Trophoblast cell (in vitro differentiated cells and primary cell): ENCODE measurements around the gene FN1.
"Not testable (repeated sequence)": the region's sequence is repeated elsewhere in the genome, so short reads cannot be mapped to it uniquely, and the experiment has no call there.

Experiments used
- DNase-seq, 2 donors: peaks; one replicate each; pipeline ENCODE4 v3.0.0-alpha.2; 2016
- H2AFZ ChIP-seq: 2 replicates; pipeline ENCODE4 v1.6.1; 2013; ENCODE audit warnings: low read length, moderate library complexity, mild to moderate bottlenecking; ENCODE audit not compliant: insufficient read depth, poor library complexity
- H2AK5ac ChIP-seq: 2 replicates; pipeline ENCODE4 v1.6.1; 2013; ENCODE audit warnings: mild to moderate bottlenecking, low read length
- H2BK120ac ChIP-seq: 2 replicates; pipeline ENCODE4 v1.6.1; 2013; ENCODE audit warnings: low read length, mild to moderate bottlenecking, moderate library complexity; ENCODE audit not compliant: insufficient read depth, poor library complexity
- H2BK12ac ChIP-seq: 2 replicates; pipeline ENCODE4 v1.6.1; 2013; ENCODE audit warnings: mild to moderate bottlenecking, low read length, moderate library complexity
- H2BK5ac ChIP-seq: 2 replicates; pipeline ENCODE4 v1.6.1; 2013; ENCODE audit warnings: low read length, low read depth, moderate library complexity, mild to moderate bottlenecking; ENCODE audit not compliant: poor library complexity
- H3K14ac ChIP-seq: 2 replicates; pipeline ENCODE4 v1.6.1; 2013; ENCODE audit warnings: mild to moderate bottlenecking, low read length
- H3K18ac ChIP-seq: 2 replicates; pipeline ENCODE4 v1.6.1; 2013; ENCODE audit warnings: mild to moderate bottlenecking, low read length
- H3K23ac ChIP-seq: 2 replicates; pipeline ENCODE4 v1.6.1; 2013; ENCODE audit warnings: low read length
- H3K27ac ChIP-seq: 2 replicates; pipeline ENCODE4 v1.5.1; 2013; ENCODE audit warnings: low read depth, mild to moderate bottlenecking, inconsistent platforms, low read length, moderate library complexity
- H3K27me3 ChIP-seq: 2 replicates; pipeline ENCODE4 v1.6.1; 2013; ENCODE audit warnings: inconsistent platforms, mild to moderate bottlenecking, low read length, moderate library complexity; ENCODE audit not compliant: insufficient read depth
- H3K36me3 ChIP-seq, 2 experiments: 1 replicate in 1 of 2; 2 replicates in 1 of 2; pipeline ENCODE4 v1.6.1; 2013; ENCODE audit warnings: low read length in 2 of 2, mild to moderate bottlenecking in 2 of 2, moderate library complexity in 1 of 2; ENCODE audit not compliant: insufficient read depth in 2 of 2, control insufficient read depth in 1 of 2
- H3K4ac ChIP-seq: 2 replicates; pipeline ENCODE4 v1.6.1; 2013; ENCODE audit warnings: low read depth, mild to moderate bottlenecking, low read length, moderate library complexity
- H3K4me1 ChIP-seq, 2 experiments: 1 replicate in 1 of 2; 2 replicates in 1 of 2; pipeline ENCODE4 v1.6.1; 2013; ENCODE audit warnings: low read length in 2 of 2, mild to moderate bottlenecking in 2 of 2, moderate library complexity in 1 of 2; ENCODE audit not compliant: insufficient read depth in 2 of 2, control insufficient read depth in 1 of 2
- H3K4me2 ChIP-seq: 2 replicates; pipeline ENCODE4 v1.6.1; 2013; ENCODE audit warnings: inconsistent platforms, mild to moderate bottlenecking, low read length, moderate library complexity
- H3K4me3 ChIP-seq: 2 replicates; pipeline ENCODE4 v1.5.1; 2013; ENCODE audit warnings: mild to moderate bottlenecking, low read depth, low read length, inconsistent platforms
- H3K79me1 ChIP-seq: one replicate; pipeline ENCODE4 v1.6.1; 2013; ENCODE audit warnings: low read length
- H3K79me2 ChIP-seq: 2 replicates; pipeline ENCODE4 v1.6.1; 2013; ENCODE audit warnings: low read length, mild to moderate bottlenecking; ENCODE audit not compliant: control insufficient read depth, insufficient read depth, poor library complexity
- H3K9ac ChIP-seq: 2 replicates; pipeline ENCODE4 v1.6.1; 2013; ENCODE audit warnings: mild to moderate bottlenecking, low read length
- H3K9me3 ChIP-seq: 2 replicates; pipeline ENCODE4 v1.6.1; 2013; ENCODE audit warnings: low read depth, mild to moderate bottlenecking, control low read depth, inconsistent platforms, low read length; ENCODE audit not compliant: insufficient read depth
- H4K12ac ChIP-seq: 2 replicates; pipeline ENCODE4 v1.6.1; 2013; ENCODE audit warnings: low read depth, mild to moderate bottlenecking, low read length, moderate library complexity
- H4K8ac ChIP-seq: 2 replicates; pipeline ENCODE4 v1.6.1; 2013; ENCODE audit warnings: low read depth, mild to moderate bottlenecking, low read length, moderate library complexity
- H4K91ac ChIP-seq: one replicate; pipeline ENCODE4 v1.6.1; 2013; ENCODE audit warnings: low read depth, mild to moderate bottlenecking, low read length, moderate library complexity
- WGBS: extraction: QIAGEN DNeasy Blood & Tissue Kit; methylation state at CpG from one replicate; pipeline ENCODE4 v1.1.7; 2013; ENCODE audit warnings: missing lambda C conversion rate; ENCODE audit not compliant: insufficient read length, insufficient coverage; ENCODE audit errors: extremely low coverage; 5-methylcytosine and 5-hydroxymethylcytosine counted together

The FN1 gene

DNA sequence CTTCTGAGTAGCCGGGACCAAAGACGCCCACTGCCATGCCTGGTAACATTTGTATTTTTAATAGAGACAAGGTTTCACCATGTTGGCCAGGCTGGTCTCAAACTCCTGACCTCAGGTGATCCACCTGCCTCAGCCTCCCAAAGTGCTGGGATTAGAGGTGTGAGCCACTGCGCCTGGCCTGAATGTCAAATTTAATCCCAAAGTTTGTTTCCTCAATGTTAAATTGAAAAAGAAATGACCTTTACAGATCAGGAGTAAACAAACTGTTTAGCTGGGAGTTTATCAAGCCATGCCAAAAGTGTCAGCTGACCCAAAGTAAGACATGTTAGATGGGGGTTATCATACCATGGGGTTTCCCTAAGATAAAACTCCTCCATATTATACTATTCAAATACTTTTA lies 75.8 kb downstream of the FN1 start:
- not testable (repeated sequence) for H3K4me1 ChIP-seq, H2BK5ac ChIP-seq, H2BK120ac ChIP-seq, H3K27me3 ChIP-seq, H4K8ac ChIP-seq, H3K14ac ChIP-seq, H2AFZ ChIP-seq, H3K9me3 ChIP-seq, H3K79me1 ChIP-seq, H2AK5ac ChIP-seq, H2BK12ac ChIP-seq, H3K18ac ChIP-seq, H3K4me3 ChIP-seq, H3K9ac ChIP-seq, H3K23ac ChIP-seq, H3K4me2 ChIP-seq, H3K27ac ChIP-seq, H3K4ac ChIP-seq, H4K91ac ChIP-seq, H3K79me2 ChIP-seq, H4K12ac ChIP-seq
- DNase-seq = peak in 1 of 2 donors; percentile 49
- no CpG with 5 or more reads among the region's 3 CpGs for WGBS
- peaks cover 23 to 42% of the 10 kb centered on the region in 2 experiments for H3K36me3 ChIP-seq

- Histone ChIP-seq H3K36me3 (peaks cover 20 to 38% of the 10 kb centered on the region in 2 experiments), H3K23ac (no peak overlapping the region), H2AK5ac (no peak overlapping the region), H3K27me3 (no peaks in the 10 kb centered on the region), H2AFZ (no peak overlapping the region), H3K79me1 (no peaks in the 10 kb centered on the region), H4K8ac (no peak overlapping the region), H3K9ac (no peak overlapping the region), H3K4ac (no peak overlapping the region), H2BK120ac (no peak overlapping the region), H3K27ac (no peak overlapping the region), H3K4me3 (no peak overlapping the region), H3K14ac (no peak overlapping the region), H4K91ac (no peak overlapping the region), H3K79me2 (no peaks in the 10 kb centered on the region), H4K12ac (no peak overlapping the region), H2BK12ac (no peak overlapping the region), H3K9me3 (no peaks in the 10 kb centered on the region), H3K18ac (no peak overlapping the region), H3K4me1 (no peaks in the 10 kb centered on the region), H2BK5ac (no peak overlapping the region), H3K4me2 (no peak overlapping the region)
- no CpG with 5 or more reads among the region's 1 CpG for WGBS
- no peak for DNase-seq
Observed at GRCh38 chr2:215359576-215359922, 76.3 kb downstream of the FN1 start.

DNA sequence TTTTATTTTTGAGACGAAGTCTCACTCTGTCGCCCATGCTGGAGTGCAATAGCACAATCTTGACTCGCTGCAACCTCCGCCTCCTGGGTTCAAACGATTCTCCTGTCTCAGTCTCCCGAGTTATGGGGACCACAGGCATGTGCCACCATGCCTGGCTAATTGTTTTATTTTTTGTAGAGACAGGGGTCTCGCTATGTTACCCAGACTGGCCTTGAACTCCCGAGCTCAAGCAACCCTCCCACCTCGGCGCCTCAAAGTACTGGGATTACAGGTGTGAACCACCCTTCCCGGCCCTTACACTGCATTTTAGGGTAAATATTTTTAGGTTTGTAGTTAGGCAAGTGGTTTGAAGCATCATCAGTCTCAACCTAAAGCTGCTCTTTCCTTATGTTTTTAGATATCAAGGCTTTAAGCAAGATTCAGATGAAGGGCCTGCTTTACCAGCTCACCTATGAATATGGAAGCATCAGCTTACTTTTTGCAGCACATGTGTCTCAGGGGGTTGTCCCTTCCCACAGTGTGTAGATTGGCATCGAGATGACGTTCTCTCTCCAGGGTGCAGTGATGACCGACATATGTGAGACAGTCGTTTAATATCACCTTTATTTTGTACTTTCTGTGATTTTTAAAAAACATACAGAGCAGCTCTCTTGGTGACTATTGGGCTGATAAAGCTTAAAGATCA lies 76.8 kb downstream of the FN1 start:
- no peak overlapping the region for H3K9ac ChIP-seq
- no peak overlapping the region for H4K8ac ChIP-seq
- no peak overlapping the region for H2BK5ac ChIP-seq
- H3K27ac ChIP-seq = no peak overlapping the region
- no peaks in the 10 kb centered on the region for H3K4me1 ChIP-seq
- H2AFZ ChIP-seq = no peak overlapping the region
- H3K79me2 ChIP-seq = no peaks in the 10 kb centered on the region
- no peak overlapping the region for H3K23ac ChIP-seq
- H2BK120ac ChIP-seq = no peak overlapping the region
- DNase-seq = peak; percentile 69 to 78
- no CpG with 5 or more reads among the region's 15 CpGs for WGBS
- peaks cover 18 to 34% of the 10 kb centered on the region in 2 experiments for H3K36me3 ChIP-seq
- H3K18ac ChIP-seq = no peak overlapping the region
- no peaks in the 10 kb centered on the region for H3K79me1 ChIP-seq
- H3K4me3 ChIP-seq = no peak overlapping the region
- no peak overlapping the region for H2BK12ac ChIP-seq
- no peaks in the 10 kb centered on the region for H3K27me3 ChIP-seq
- H2AK5ac ChIP-seq = no peak overlapping the region
- no peak overlapping the region for H3K14ac ChIP-seq
- H4K91ac ChIP-seq = no peak overlapping the region
- no peak overlapping the region for H3K4ac ChIP-seq
- no peak overlapping the region for H3K4me2 ChIP-seq
- no peaks in the 10 kb centered on the region for H3K9me3 ChIP-seq
- no peak overlapping the region for H4K12ac ChIP-seq

GRCh38 chr2:215358312-215358845 lies 77.5 kb downstream of the FN1 start:
- no peak overlapping the region for H3K9ac ChIP-seq
- no peak overlapping the region for H3K4me2 ChIP-seq
- peaks cover 14 to 29% of the 10 kb centered on the region in 2 experiments for H3K36me3 ChIP-seq
- peak in 1 of 2 donors; percentile 70 for DNase-seq
- H3K14ac ChIP-seq = no peak overlapping the region
- H3K79me2 ChIP-seq = no peaks in the 10 kb centered on the region
- no peak overlapping the region for H3K18ac ChIP-seq
- no peak overlapping the region for H2BK12ac ChIP-seq
- H4K91ac ChIP-seq = no peak overlapping the region
- H3K79me1 ChIP-seq = no peaks in the 10 kb centered on the region
- no peak overlapping the region for H2AFZ ChIP-seq
- no peak overlapping the region for H4K12ac ChIP-seq
- H3K27ac ChIP-seq = no peak overlapping the region
- no peak overlapping the region for H2BK5ac ChIP-seq
- H4K8ac ChIP-seq = no peak overlapping the region
- WGBS = no CpG with 5 or more reads among the region's 4 CpGs
- no peaks in the 10 kb centered on the region for H3K27me3 ChIP-seq
- no peak overlapping the region for H3K4ac ChIP-seq
- H3K4me3 ChIP-seq = no peak overlapping the region
- no peaks in the 10 kb centered on the region for H3K9me3 ChIP-seq
- no peak overlapping the region for H3K23ac ChIP-seq
- no peaks in the 10 kb centered on the region for H3K4me1 ChIP-seq
- H2AK5ac ChIP-seq = no peak overlapping the region
- H2BK120ac ChIP-seq = no peak overlapping the region
